T47D (cell line): ENCODE data around the gene TAS2R1.
"Not testable (repeated sequence)": the region's sequence is repeated elsewhere in the genome, so short reads cannot be mapped to it uniquely, and the experiment has no call there.

Source experiments
- DNase-seq, 2 experiments: peaks; one replicate each; pipeline versions ENCODE4 v3.0.0 to v3.0.0-alpha.2; 2011 to 2012; ENCODE audit warnings: low read depth in 1 of 2, low spot score in 1 of 2
- JUND ChIP-seq: IDR thresholded peaks from 2 replicates; pipeline ENCODE4 v1.6.1; 2012; ENCODE audit warnings: low read depth
- in situ Hi-C: cut with HindIII; loops from 2 replicates; pipeline ENCODE4 v1.10.0; 2016; ENCODE audit warnings: low sequenced_read_pairs, low pct_unique_long_range_greater_than_20kb

The TAS2R1 gene

GRCh38 chr5:9617739-9618504 lies 12.2 kb downstream of the TAS2R1 start:
- TF ChIP-seq JUND = no peak
- DNase-seq = no peak
- in situ Hi-C loops = no loop called here

GRCh38 chr5:9617221-9617620 lies 12.9 kb downstream of the TAS2R1 start:
- in situ Hi-C loops = no loop called here
- TF ChIP-seq JUND = no peak
- DNase-seq = no peak

- in situ Hi-C loops = no loop called here
- no peak for DNase-seq
- no peak for TF ChIP-seq JUND
Observed at GRCh38 chr5:9615331-9615730, 14.8 kb downstream of the TAS2R1 start.

- no peak for TF ChIP-seq JUND
- DNase-seq = no peak
- in situ Hi-C loops = no loop called here
Observed at GRCh38 chr5:9613360-9613759, 16.8 kb downstream of the TAS2R1 start.

GRCh38 chr5:9610969-9611368 lies 19.2 kb downstream of the TAS2R1 start:
- in situ Hi-C loops = no loop called here

GRCh38 chr5:9610364-9610763 lies 19.8 kb downstream of the TAS2R1 start:
- in situ Hi-C loops = no loop called here
- TF ChIP-seq JUND = no peak
- DNase-seq = no peak

More at GRCh38 chr5:9610969-9611368, 19.2 kb downstream of the TAS2R1 start:
- DNase-seq = no peak
- no peak for TF ChIP-seq JUND

GRCh38 chr5:9608093-9608492 lies 22.1 kb downstream of the TAS2R1 start:
- TF ChIP-seq JUND = no peak
- no peak for DNase-seq
- in situ Hi-C loops = no loop called here

- in situ Hi-C loops = no loop called here
- no peak for DNase-seq
- no peak for TF ChIP-seq JUND
Observed at GRCh38 chr5:9605041-9605838, 24.9 kb downstream of the TAS2R1 start.

- in situ Hi-C loops = no loop called here
- TF ChIP-seq JUND = no peak
- no peak for DNase-seq
Observed at GRCh38 chr5:9604416-9604815, 25.7 kb downstream of the TAS2R1 start.

- in situ Hi-C loops = no loop called here
- TF ChIP-seq JUND = no peak
Observed at GRCh38 chr5:9601055-9601739, 29.0 kb downstream of the TAS2R1 start.

GRCh38 chr5:9599391-9599790 lies 30.8 kb downstream of the TAS2R1 start:
- DNase-seq = no peak
- in situ Hi-C loops = no loop called here
- TF ChIP-seq JUND = no peak

More at GRCh38 chr5:9601055-9601739, 29.0 kb downstream of the TAS2R1 start:
- no peak for DNase-seq

- DNase-seq, in situ Hi-C loops: not testable (repeated sequence)
Observed at GRCh38 chr5:9598329-9598728, 31.8 kb downstream of the TAS2R1 start.

GRCh38 chr5:9597322-9597721 lies 32.8 kb downstream of the TAS2R1 start:
- DNase-seq, in situ Hi-C loops: not testable (repeated sequence)
